HFFc6 (cell line): ENCODE data around the gene CBX1. TPM values are rescaled to one million over a fixed set of nuclear protein-coding genes. Genes with fewer than 3 reads are reported as not detected.
A peak's percentile ranks its signal among the peaks of the same experiment; 100 is the strongest.

Experiments
- DNase-seq: peaks from one replicate; pipeline ENCODE4 v3.0.0-alpha.2; 2018
- H3K27ac Mint-ChIP-seq: 2 replicates; pipeline ENCODE4 v1.8.0; 2020; ENCODE audit warnings: mild to moderate bottlenecking, mixed read lengths
- H3K27me3 Mint-ChIP-seq: 2 replicates; pipeline ENCODE4 v1.8.0; 2021; ENCODE audit warnings: mild to moderate bottlenecking, moderate library complexity, mixed read lengths; ENCODE audit not compliant: insufficient read depth
- H3K36me3 Mint-ChIP-seq: 2 replicates; pipeline ENCODE4 v1.8.0; 2021; ENCODE audit warnings: low read depth, mixed read lengths
- H3K4me1 Mint-ChIP-seq: 2 replicates; pipeline ENCODE4 v1.8.0; 2020; ENCODE audit warnings: low read depth, mixed read lengths
- H3K4me3 Mint-ChIP-seq: 2 replicates; pipeline ENCODE4 v1.8.0; 2020; ENCODE audit warnings: mild to moderate bottlenecking, moderate library complexity, mixed read lengths
- H3K9me3 Mint-ChIP-seq: 2 replicates; pipeline ENCODE4 v1.8.0; 2020; ENCODE audit warnings: mild to moderate bottlenecking, mixed read lengths
- total RNA-seq, 6 experiments: library from RNA; stranded (reverse); fragmentation: NEBNext Ultra II Directional; extraction: Animal tissue kit (Norgen Biotek cat#: 25700); gene quantifications; 2 replicates in 1 of 6; 3 replicates in 5 of 6; pipeline ENCODE4 v1.2.3, GENCODE V29; 2021
- TF ChIP-seq, protein P1 (sequence below): fragments of 200-600 bp; sonication (generic); IDR thresholded peaks from 2 replicates; pipeline ENCODE4 v1.5.0; 2021; ENCODE audit warnings: antibody characterized with exemption, mild to moderate bottlenecking

CBX1 gene
- total RNA-seq, 6 experiments from 2014 or later = 62.2 to 82.1 (median 74.0) TPM

DNA sequence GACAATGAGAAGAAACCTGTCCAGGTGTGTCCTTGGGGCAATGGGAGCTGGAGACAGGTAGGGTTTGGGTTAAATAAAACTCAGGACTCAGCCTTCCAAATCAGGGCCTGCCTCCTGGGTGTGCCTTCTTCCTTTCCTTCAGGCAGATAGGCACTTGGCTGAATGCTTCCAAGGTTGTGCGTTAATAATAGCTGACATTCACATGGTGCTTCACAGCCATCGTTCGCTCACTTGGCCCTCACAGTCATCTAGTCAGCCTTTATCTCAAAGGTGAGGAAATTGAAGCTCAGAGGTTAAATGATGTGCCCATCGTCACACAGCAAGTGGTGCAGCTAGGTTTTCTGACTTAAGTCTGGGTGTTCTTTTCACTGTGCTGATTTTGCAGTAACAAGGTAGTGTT lies 43.7 kb downstream of the CBX1 start:
- Mint-ChIP-seq H3K27me3 (peaks cover 6% of the 10 kb centered on the region), H3K36me3 (peaks cover 49% of the 10 kb centered on the region), H3K9me3 (no peaks in the 10 kb centered on the region), H3K27ac (no peak overlapping the region), H3K4me3 (no peak overlapping the region), H3K4me1 (peaks cover 59% of the 10 kb centered on the region)
- TF ChIP-seq, protein P1, sequence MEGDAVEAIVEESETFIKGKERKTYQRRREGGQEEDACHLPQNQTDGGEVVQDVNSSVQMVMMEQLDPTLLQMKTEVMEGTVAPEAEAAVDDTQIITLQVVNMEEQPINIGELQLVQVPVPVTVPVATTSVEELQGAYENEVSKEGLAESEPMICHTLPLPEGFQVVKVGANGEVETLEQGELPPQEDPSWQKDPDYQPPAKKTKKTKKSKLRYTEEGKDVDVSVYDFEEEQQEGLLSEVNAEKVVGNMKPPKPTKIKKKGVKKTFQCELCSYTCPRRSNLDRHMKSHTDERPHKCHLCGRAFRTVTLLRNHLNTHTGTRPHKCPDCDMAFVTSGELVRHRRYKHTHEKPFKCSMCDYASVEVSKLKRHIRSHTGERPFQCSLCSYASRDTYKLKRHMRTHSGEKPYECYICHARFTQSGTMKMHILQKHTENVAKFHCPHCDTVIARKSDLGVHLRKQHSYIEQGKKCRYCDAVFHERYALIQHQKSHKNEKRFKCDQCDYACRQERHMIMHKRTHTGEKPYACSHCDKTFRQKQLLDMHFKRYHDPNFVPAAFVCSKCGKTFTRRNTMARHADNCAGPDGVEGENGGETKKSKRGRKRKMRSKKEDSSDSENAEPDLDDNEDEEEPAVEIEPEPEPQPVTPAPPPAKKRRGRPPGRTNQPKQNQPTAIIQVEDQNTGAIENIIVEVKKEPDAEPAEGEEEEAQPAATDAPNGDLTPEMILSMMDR = no peak
- DNase-seq = no peak

DNA sequence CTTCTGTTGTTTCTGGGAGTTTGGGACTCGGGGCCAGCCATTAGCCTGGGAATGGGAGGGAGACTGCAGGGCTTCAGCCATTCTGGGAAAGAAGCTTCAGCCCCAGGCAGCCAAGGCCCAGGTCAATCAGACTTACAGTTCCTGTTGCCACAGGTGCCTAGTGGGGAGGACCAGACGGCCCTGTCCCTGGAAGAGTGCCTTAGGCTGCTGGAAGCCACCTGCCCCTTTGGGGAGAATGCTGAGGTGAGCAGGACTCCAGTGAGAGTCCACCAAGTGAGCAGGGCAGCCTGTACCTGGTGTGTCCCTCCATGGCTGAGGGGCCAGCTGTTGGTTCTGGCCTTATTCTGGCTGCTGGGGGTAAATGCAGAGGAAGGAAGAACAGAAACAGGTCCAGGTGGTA lies 44.4 kb downstream of the CBX1 start:
- Mint-ChIP-seq H3K27me3 (peaks cover 6% of the 10 kb centered on the region), H3K9me3 (no peaks in the 10 kb centered on the region), H3K4me1 (peaks cover 66% of the 10 kb centered on the region), H3K4me3 (no peak overlapping the region), H3K36me3 (peaks cover 50% of the 10 kb centered on the region), H3K27ac (no peak overlapping the region)
- TF ChIP-seq, protein P1 = no peak
- no peak for DNase-seq

DNA sequence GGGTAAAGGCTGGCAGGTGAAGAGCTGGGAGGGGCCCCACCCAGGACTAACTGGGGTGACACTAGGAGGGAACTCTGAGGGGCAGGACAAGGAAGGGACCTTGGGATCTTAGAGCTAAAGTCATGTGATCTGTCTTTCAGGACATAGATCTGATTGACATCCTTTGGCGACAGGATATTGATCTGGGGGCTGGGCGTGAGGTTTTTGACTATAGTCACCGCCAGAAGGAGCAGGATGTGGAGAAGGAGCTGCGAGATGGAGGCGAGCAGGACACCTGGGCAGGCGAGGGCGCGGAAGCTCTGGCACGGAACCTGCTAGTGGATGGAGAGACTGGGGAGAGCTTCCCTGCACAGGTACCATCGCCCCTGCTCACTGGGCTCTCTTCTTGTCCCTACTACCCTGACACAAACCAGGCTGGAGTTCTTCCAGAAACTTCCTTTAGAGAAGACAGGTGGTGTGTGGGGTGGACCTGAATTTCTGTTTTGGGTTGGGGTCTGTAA lies 45.0 kb downstream of the CBX1 start:
- TF ChIP-seq, protein P1 = no peak
- peaks cover 66% of the 10 kb centered on the region for H3K4me1 Mint-ChIP-seq
- H3K4me3 Mint-ChIP-seq = no peak overlapping the region
- no peaks in the 10 kb centered on the region for H3K9me3 Mint-ChIP-seq
- H3K27me3 Mint-ChIP-seq = peaks cover 8% of the 10 kb centered on the region
- H3K36me3 Mint-ChIP-seq = peaks cover 51% of the 10 kb centered on the region
- peak overlapping the region; percentile 78 for H3K27ac Mint-ChIP-seq
- DNase-seq = no peak

DNA sequence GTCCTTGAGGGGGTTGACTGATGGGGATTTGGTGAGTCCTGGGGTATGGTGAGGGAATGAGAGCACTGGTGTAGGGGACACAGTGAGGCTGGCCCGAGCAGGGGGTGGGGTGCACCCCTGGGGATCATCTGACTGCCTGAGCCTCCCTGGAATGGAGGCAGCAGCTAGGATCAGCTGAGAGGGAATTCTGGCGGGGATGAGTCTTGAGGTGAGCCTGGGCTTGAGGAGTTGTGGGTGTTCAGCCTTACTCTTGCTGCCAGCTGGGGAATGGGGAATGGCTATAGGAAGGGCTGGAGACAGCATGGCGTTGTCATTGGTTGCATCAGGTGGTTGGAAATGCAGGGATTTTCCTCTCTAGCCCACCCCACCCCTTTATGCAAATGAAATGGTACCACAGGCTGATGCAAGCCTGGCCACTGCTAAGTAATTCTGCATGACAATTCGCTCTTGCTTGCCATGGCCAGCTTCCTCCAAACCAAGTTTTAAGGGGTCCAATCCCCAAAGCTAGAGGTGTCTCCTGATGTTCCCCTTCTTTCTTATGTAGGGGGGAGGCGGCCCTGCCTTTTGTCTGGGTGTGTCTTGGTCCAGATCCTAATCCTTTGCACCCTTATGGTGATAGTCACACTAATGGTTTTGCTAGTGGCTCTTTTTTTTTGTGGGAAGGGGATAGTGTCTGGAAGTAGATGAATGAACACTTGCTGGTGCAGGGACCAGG lies 45.6 kb downstream of the CBX1 start:
- peaks cover 66% of the 10 kb centered on the region for H3K4me1 Mint-ChIP-seq
- no peaks in the 10 kb centered on the region for H3K9me3 Mint-ChIP-seq
- H3K4me3 Mint-ChIP-seq = peak overlapping the region; percentile 49; the same call in 1 of the 2 replicates
- peaks cover 8% of the 10 kb centered on the region for H3K27me3 Mint-ChIP-seq
- TF ChIP-seq, protein P1 = no peak
- H3K36me3 Mint-ChIP-seq = peaks cover 50% of the 10 kb centered on the region
- H3K27ac Mint-ChIP-seq = peak overlapping the region; percentile 78
- peak; percentile 35 for DNase-seq

DNA sequence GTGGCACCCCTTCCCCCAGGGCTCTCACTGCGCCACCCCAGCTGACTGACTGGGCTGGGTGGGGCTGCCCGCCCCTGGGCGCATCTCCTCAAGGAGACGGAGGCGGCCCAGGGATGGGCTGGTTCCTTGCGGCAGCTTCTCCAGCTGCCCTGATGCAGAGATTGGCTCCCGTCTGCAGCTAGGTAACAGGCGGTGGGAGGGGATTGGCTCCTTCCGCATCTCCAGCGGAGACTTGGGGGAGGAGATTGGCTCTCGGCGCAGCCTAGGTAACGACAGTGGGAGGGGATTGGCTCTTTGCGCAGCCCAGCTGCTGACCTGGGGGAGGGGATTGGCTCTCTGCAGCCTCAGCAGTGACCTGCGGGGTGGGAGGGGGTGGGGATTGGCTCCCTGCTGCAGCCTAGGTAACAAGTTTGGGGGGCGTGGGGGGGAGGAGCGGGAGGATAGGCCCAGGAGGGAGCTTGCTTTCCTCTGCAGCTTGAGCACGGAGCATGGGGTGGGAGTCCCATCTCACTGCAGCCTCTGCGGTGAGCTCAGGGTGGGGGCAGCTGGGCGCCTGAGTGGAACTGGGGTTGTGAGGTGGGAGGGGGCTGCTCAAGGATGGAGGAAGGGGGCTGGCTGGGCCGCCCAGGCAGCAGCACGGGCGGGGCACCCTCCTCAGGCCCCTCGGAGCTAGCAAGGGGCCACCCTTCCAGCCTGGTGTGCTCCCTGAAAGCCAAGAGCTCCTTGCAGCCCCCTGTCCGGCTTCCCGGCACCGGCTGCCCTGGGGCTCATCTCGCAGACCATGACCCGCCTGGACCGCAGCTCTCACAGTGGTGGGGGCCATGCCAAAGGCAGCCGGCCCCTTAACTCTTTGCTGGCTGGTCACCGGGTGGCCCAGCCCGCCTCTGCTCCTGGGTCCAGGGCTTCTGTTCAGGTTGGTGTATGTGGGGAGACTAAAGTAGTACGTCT lies 46.8 kb downstream of the CBX1 start:
- peaks cover 72% of the 10 kb centered on the region for H3K4me1 Mint-ChIP-seq
- H3K27ac Mint-ChIP-seq = peak overlapping the region; percentile 95
- H3K4me3 Mint-ChIP-seq = peak overlapping the region; percentile 70
- TF ChIP-seq, protein P1 = no peak
- DNase-seq = peak; percentile 46
- peaks cover 8% of the 10 kb centered on the region for H3K27me3 Mint-ChIP-seq
- peaks cover 49% of the 10 kb centered on the region for H3K36me3 Mint-ChIP-seq
- no peaks in the 10 kb centered on the region for H3K9me3 Mint-ChIP-seq
